PC-9 (cell line): ENCODE results near the gene SIT1.
"Not testable (repeated sequence)": the region's sequence is repeated elsewhere in the genome, so short reads cannot be mapped to it uniquely, and the experiment has no call there.

Source experiments
- CTCF ChIP-seq: fragments of 200-600 bp; sonication (generic); conservative IDR thresholded peaks from 2 replicates; pipeline ENCODE4 v1.6.1; 2017; ENCODE audit warnings: mixed run types, antibody characterized with exemption, mild to moderate bottlenecking, moderate library complexity
- EZH2 ChIP-seq: fragments of 200-600 bp; sonication (generic); IDR thresholded peaks from 2 replicates; pipeline ENCODE4 v1.8.0; 2017; ENCODE audit warnings: antibody characterized with exemption, low read depth

DNA sequence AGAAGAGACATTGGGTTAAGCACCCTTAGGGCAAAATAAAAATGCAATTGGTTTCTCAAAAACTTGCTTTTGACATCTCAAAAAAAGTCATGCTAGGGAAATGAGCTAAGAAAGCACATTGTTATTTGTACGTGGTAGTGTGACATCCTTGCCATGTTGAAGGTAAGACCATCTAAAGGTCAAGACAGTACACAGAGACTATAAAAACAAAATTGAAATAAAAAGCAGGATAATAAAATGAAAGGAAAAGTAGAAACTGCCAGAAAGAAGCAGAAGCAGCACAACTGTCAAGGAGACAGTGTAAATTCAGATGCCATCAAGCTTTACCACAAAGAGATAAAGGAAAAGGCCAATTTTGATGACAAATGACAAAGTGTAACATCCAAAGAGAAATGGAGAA is 11.5 kb downstream of the SIT1 start:
- not testable (repeated sequence) for TF ChIP-seq CTCF, EZH2
